HEK293 (cell line): ENCODE measurements around the gene TGFBI.

Source experiments
- CTCF ChIA-PET: fragments of 350-600 bp; formaldehyde crosslinking; extraction: SDS; loops from one replicate; lab custom pipeline; 2021; ENCODE audit warnings: antibody characterized with exemption; lab: Yijun Ruan, JAX
- POLR2A ChIA-PET: fragments of 300-600 bp; formaldehyde crosslinking; extraction: SDS; loops from one replicate; lab custom pipeline; 2020; ENCODE audit warnings: antibody characterized with exemption, inconsistent platforms; lab: Yijun Ruan, JAX
- H3K27ac ChIP-seq: fragments of 200-500 bp; sonication (Bioruptor generic); 2 replicates; pipeline ENCODE4 v1.5.1; 2014; ENCODE audit warnings: low read depth, low read length, control low read depth, inconsistent platforms; ENCODE audit errors: extremely low read depth
- H3K36me3 ChIP-seq, 2 experiments: fragments of 200-500 bp in 1 of 2; sonication (Bioruptor generic) in 1 of 2; 1 replicate in 1 of 2; 2 replicates in 1 of 2; pipeline ENCODE4 v1.5.1; 2014 to 2017; ENCODE audit warnings: inconsistent platforms in 2 of 2, low read length in 2 of 2; ENCODE audit not compliant: control insufficient read depth in 2 of 2, insufficient read depth in 1 of 2
- H3K4me1 ChIP-seq: fragments of 200-500 bp; sonication (Bioruptor generic); 2 replicates; pipeline ENCODE4 v1.5.1; 2014; ENCODE audit warnings: mild to moderate bottlenecking, low read length, inconsistent platforms; ENCODE audit not compliant: control insufficient read depth, insufficient read depth
- H3K4me3 ChIP-seq: 2 replicates; pipeline ENCODE4 v1.5.1; 2011; ENCODE audit warnings: low read depth, mild to moderate bottlenecking, control low read depth, low read length, moderate library complexity
- H3K9me3 ChIP-seq: fragments of 200-500 bp; sonication (Bioruptor generic); 2 replicates; pipeline ENCODE4 v1.5.1; 2014; ENCODE audit warnings: low read depth, low read length, inconsistent platforms; ENCODE audit not compliant: control insufficient read depth, insufficient read depth
- YY2 ChIP-seq: fragments of 450-650 bp; formaldehyde crosslinking; IDR thresholded peaks from 2 replicates; pipeline ENCODE4 v1.5.1; 2016; ENCODE audit warnings: missing biosample characterization, missing genetic modification characterization
- ZBTB1 ChIP-seq: fragments of 450-650 bp; formaldehyde crosslinking; IDR thresholded peaks from 2 replicates; pipeline ENCODE4 v1.5.1; 2016; ENCODE audit warnings: missing biosample characterization, missing genetic modification characterization
- ZBTB6 ChIP-seq: fragments of 450-650 bp; formaldehyde crosslinking; IDR thresholded peaks from 2 replicates; pipeline ENCODE4 v1.5.1; 2017; ENCODE audit warnings: missing biosample characterization, missing genetic modification characterization
- ZFP3 ChIP-seq: fragments of 450-650 bp; formaldehyde crosslinking; IDR thresholded peaks from 2 replicates; pipeline ENCODE4 v1.5.1; 2016; ENCODE audit warnings: low read depth, missing biosample characterization, missing genetic modification characterization
- ZNF10 ChIP-seq: fragments of 450-650 bp; formaldehyde crosslinking; IDR thresholded peaks from 2 replicates; pipeline ENCODE4 v1.5.1; 2017; ENCODE audit warnings: missing biosample characterization, missing genetic modification characterization
- ZNF324 ChIP-seq: fragments of 450-650 bp; formaldehyde crosslinking; IDR thresholded peaks from 2 replicates; pipeline ENCODE4 v1.5.1; 2016; ENCODE audit warnings: missing biosample characterization, missing genetic modification characterization
- ZNF354C ChIP-seq: fragments of 450-650 bp; formaldehyde crosslinking; IDR thresholded peaks from 2 replicates; pipeline ENCODE4 v1.5.1; 2016; ENCODE audit warnings: missing biosample characterization, missing genetic modification characterization, low read depth, borderline replicate concordance
- ZNF416 ChIP-seq: fragments of 450-650 bp; formaldehyde crosslinking; IDR thresholded peaks from 2 replicates; pipeline ENCODE4 v1.5.1; 2016; ENCODE audit warnings: missing biosample characterization, missing genetic modification characterization
- ZNF449 ChIP-seq: fragments of 450-650 bp; formaldehyde crosslinking; IDR thresholded peaks from 2 replicates; pipeline ENCODE4 v1.5.1; 2017; ENCODE audit warnings: missing biosample characterization, mild to moderate bottlenecking, missing genetic modification characterization, moderate library complexity
- ZNF510 ChIP-seq: fragments of 450-650 bp; formaldehyde crosslinking; IDR thresholded peaks from 2 replicates; pipeline ENCODE4 v1.5.1; 2018; ENCODE audit warnings: mild to moderate bottlenecking, missing genetic modification characterization, missing biosample characterization; ENCODE audit not compliant: insufficient replicate concordance
- ZNF544 ChIP-seq: fragments of 450-650 bp; formaldehyde crosslinking; IDR thresholded peaks from 2 replicates; pipeline ENCODE4 v1.5.0; 2017; ENCODE audit warnings: missing biosample characterization, missing genetic modification characterization
- ZNF555 ChIP-seq: fragments of 450-650 bp; formaldehyde crosslinking; conservative IDR thresholded peaks from 2 replicates; pipeline ENCODE4 v1.5.1; 2017; ENCODE audit warnings: missing biosample characterization, mild to moderate bottlenecking, missing genetic modification characterization, inconsistent platforms
- ZNF629 ChIP-seq: fragments of 450-650 bp; formaldehyde crosslinking; IDR thresholded peaks from 2 replicates; pipeline ENCODE4 v1.5.1; 2017; ENCODE audit warnings: missing biosample characterization, missing genetic modification characterization
- ZNF639 ChIP-seq: fragments of 450-650 bp; formaldehyde crosslinking; IDR thresholded peaks from 2 replicates; pipeline ENCODE4 v1.5.1; 2016; ENCODE audit warnings: missing biosample characterization, missing genetic modification characterization
- ZNF660 ChIP-seq: fragments of 450-650 bp; IDR thresholded peaks from 2 replicates; pipeline ENCODE4 v1.5.1; 2018; ENCODE audit warnings: missing biosample characterization, mild to moderate bottlenecking, missing genetic modification characterization
- ZNF792 ChIP-seq: fragments of 450-650 bp; formaldehyde crosslinking; IDR thresholded peaks from 2 replicates; pipeline ENCODE4 v1.5.1; 2016; ENCODE audit warnings: missing biosample characterization, missing genetic modification characterization
- ZSCAN4 ChIP-seq: fragments of 450-650 bp; formaldehyde crosslinking; IDR thresholded peaks from 2 replicates; pipeline ENCODE4 v1.5.1; 2017; ENCODE audit warnings: missing biosample characterization, missing genetic modification characterization
- TF ChIP-seq, protein P1 (sequence below): fragments of 450-650 bp; formaldehyde crosslinking; IDR thresholded peaks from 2 replicates; pipeline ENCODE4 v1.5.1; 2017; ENCODE audit warnings: missing biosample characterization, missing genetic modification characterization
- TF ChIP-seq, protein P2 (sequence below): fragments of 450-650 bp; formaldehyde crosslinking; optimal IDR thresholded peaks from 2 replicates; pipeline ENCODE3; 2016; ENCODE audit warnings: missing biosample characterization, mild to moderate bottlenecking, missing genetic modification characterization

Gene TGFBI

DNA sequence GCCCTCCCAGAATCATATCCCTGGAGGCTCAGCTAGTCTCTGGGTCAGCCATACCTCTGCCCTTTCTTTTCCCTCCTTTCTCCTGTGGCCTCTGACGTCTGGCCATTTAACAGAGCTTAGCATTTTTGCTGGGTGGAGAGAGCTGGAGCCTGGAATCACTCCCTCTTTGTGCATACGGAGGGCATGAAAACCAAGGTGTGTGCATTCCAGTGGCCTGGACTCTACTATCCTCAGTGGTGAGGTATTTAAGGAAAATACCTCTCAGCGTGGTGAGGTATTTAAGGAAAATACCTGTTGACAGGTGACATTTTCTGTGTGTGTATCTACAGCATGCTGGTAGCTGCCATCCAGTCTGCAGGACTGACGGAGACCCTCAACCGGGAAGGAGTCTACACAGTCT lies 27.5 kb downstream of the TGFBI start:
- POLR2A ChIA-PET: no interaction called here
- H3K4me3 ChIP-seq: no peak overlapping the region
- TF ChIP-seq ZBTB6 (tag by site-specific recombination) (no peak), ZNF354C (tag by site-specific recombination) (no peak), ZNF629 (tag by site-specific recombination) (no peak), ZNF449 (tag by site-specific recombination) (no peak), ZNF660 (tag by site-specific recombination) (no peak), ZNF324 (tag by site-specific recombination) (no peak), ZBTB1 (tag by site-specific recombination) (no peak), ZSCAN4 (tag by site-specific recombination) (no peak), ZNF416 (tag by site-specific recombination) (no peak), ZFP3 (tag by site-specific recombination) (no peak), YY2 (tag by site-specific recombination) (no peak), ZNF792 (tag by site-specific recombination) (no peak), ZNF555 (tag by site-specific recombination) (no peak), ZNF10 (tag by site-specific recombination) (no peak), ZNF510 (tag by site-specific recombination) (no peak), ZNF544 (tag by site-specific recombination) (no peak), ZNF639 (tag by site-specific recombination) (no peak)
- TF ChIP-seq, protein P1, sequence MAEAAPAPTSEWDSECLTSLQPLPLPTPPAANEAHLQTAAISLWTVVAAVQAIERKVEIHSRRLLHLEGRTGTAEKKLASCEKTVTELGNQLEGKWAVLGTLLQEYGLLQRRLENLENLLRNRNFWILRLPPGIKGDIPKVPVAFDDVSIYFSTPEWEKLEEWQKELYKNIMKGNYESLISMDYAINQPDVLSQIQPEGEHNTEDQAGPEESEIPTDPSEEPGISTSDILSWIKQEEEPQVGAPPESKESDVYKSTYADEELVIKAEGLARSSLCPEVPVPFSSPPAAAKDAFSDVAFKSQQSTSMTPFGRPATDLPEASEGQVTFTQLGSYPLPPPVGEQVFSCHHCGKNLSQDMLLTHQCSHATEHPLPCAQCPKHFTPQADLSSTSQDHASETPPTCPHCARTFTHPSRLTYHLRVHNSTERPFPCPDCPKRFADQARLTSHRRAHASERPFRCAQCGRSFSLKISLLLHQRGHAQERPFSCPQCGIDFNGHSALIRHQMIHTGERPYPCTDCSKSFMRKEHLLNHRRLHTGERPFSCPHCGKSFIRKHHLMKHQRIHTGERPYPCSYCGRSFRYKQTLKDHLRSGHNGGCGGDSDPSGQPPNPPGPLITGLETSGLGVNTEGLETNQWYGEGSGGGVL (tag by site-specific recombination): no peak
- TF ChIP-seq, protein P2, sequence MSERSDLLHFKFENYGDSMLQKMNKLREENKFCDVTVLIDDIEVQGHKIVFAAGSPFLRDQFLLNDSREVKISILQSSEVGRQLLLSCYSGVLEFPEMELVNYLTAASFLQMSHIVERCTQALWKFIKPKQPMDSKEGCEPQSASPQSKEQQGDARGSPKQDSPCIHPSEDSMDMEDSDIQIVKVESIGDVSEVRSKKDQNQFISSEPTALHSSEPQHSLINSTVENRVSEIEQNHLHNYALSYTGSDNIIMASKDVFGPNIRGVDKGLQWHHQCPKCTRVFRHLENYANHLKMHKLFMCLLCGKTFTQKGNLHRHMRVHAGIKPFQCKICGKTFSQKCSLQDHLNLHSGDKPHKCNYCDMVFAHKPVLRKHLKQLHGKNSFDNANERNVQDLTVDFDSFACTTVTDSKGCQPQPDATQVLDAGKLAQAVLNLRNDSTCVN (tag by site-specific recombination): no peak
- TF ChIP-seq, all 188 proteins: peak for 0
- peaks cover 15% of the 10 kb centered on the region for H3K4me1 ChIP-seq
- no peaks in the 10 kb centered on the region for H3K36me3 ChIP-seq
- CTCF ChIA-PET: interaction anchor here (0.6 to 4.3 kb wide), 9 partner anchors 26 to 210 kb away, joined by 3 to 19 read pairs (median 9); no protein-coding TSS in a partner anchor
- no peak overlapping the region for H3K27ac ChIP-seq
- no peaks in the 10 kb centered on the region for H3K9me3 ChIP-seq
